SIG-M5 (cell line): ENCODE measurements around the gene NDC80.
A peak's percentile ranks its signal among the peaks of the same experiment; 100 is the strongest.
"Not testable (repeated sequence)": the region's sequence is repeated elsewhere in the genome, so short reads cannot be mapped to it uniquely, and the experiment has no call there.

ENCODE experiments used
- DNase-seq: peaks from one replicate; lab custom pipeline; 2025; lab: John Stamatoyannopoulos, UW

NDC80 gene

DNA sequence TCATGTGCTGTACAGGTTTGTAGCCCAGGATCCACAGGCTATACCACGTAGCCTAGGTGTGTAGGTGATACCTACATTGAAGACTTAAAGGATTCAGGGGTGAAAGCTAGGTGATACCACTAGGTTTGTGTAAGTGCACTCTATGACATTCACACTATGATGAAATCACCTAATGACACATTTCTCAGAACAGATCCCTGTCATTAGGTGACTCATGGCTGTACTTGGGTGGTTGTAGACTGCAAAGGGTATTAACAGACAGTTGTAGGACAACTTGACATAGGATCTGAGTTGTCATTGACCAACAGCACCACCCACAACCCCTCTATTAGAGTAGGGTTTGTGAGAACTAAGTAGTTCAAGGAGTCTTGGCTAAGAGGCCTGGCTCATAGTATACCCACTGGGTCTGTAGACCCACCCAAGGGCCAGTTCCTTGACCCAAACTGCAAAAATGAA lies 56.5 kb downstream of the NDC80 start:
- DNase-seq = peak; percentile 15

DNA sequence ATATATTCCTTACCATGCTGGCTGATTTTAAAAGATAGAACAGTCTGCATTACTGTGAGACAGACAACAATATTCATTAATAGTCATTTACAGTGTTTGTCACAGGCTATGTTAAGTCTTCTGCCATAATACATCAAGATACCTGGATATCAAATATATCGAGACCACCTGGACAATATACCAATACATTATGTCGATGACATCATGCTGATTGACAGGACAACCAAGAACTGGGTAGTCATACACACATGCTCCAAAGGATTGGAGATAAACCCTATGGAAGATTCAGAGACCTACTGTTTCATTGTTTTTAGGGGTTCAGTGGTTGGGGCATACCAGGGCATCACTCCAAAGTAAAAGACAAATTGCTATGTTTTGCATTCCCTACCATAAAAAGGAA lies 57.6 kb downstream of the NDC80 start:
- DNase-seq = no peak

DNA sequence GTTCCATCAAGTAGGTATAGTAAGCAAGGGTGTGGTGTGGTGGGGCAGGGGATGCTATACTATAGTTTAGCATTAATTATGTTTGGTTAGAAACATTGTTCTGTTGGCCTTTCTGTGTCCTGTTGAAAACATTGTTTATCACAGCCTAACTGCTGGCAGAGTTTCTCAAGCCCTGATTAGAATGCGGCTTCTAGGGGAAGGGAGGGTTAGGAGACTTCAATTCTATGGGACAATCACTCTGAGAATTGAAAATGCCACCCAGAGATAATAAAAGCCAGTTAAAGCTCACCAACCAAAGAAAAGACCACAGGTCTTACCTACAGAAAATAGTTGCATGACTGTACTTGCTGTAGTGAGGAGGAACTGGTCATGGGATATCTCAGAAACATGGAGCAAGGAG lies 64.2 kb downstream of the NDC80 start:
- DNase-seq = no peak

DNA sequence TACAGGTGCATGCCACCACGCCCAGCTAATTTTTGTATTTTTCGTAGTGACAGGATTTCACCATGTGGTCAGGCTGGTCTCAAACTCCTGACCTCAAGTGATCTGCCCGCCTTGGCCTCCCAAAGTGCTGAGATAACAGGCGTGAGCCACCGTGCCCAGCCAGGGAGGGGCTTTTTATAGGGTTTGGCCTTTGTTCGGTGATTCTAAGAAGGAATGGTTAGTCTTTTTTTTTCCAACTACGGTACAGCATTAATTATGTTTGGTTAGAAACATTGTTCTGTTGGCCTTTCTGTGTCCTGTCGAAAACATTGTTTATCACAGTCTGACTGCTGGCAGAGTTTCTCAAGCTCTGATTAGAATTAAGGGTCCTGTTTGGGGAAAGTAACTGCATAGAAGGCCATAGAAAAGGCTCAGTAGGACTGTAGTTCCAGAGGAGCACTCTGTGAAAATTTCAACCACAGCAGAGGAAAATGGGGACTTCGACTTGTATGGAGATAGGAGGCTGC lies 64.8 kb downstream of the NDC80 start:
- no peak for DNase-seq

DNA sequence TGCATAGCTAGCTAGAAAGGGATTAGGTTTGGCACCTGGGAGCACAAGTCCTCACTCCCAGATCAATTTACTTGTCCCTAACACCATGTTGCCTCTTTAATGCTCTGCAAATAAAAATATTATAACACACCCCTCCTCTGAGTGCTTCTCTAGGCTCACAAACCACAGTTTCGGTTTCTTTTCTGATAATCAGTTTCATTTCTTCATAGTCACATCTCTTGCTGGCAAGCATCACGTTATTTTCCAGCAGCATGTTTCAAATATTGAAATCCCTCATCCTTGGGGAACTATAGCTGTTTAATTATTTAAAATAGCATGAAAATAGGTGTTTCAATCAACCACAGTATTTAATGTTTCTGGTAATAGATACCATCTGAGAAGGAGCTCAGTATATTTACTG lies 70.3 kb downstream of the NDC80 start:
- DNase-seq = peak; percentile 8

DNA sequence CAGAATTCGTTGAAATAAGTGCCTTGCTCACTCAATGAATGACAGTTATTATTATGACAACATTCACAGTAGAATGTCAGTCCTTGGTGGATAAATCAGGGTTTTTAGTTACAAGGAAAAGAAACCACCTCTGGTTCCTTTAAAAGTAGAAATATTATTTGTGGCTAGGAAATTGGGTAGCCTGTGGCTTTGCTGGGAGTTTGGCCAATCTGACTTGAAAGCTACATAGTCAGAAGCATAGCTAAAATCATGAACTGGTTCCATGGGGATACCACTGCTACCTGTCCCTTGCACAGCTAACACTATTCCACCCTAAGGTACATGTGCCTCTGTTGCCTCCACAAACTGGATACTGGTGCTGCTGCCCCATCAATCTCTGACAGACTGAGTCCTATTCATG lies 71.4 kb downstream of the NDC80 start:
- no peak for DNase-seq

DNA sequence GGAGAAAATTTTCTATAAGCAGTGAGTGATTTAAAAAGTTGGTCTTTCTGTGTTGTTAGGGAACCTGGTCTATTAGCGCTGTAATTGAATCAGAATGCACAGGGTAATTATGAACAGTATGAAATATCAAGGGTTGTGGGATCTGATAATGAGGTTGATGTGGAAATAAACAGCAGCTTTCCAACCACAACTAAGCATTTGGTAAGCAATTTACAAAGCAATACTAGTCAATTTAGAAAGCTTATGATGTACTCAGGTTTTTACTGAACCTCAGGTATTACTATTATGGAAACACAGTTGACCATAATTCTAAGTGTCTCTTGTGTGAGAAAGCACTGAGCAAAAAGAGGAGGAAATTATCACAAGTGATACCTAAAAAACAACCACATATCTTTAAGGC lies 73.2 kb downstream of the NDC80 start:
- no peak for DNase-seq

DNA sequence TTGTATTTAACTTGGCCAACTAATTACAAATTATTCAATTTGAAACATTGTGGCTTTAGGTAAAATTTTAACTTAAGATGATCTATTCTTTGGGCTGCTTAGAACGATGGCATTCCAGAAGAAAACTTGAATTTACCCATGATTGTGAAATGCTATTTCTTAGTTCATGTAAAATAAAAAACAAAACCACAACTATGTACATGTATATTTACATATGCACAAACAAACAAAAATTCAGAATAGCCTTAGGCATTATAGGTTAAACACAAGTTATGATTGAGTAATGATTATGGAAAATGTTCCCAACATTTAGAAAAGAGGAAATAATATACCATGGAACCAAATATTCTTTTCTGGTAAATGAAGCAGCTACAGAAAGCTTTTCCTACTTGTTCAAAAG lies 80.6 kb downstream of the NDC80 start:
- DNase-seq = no peak

DNA sequence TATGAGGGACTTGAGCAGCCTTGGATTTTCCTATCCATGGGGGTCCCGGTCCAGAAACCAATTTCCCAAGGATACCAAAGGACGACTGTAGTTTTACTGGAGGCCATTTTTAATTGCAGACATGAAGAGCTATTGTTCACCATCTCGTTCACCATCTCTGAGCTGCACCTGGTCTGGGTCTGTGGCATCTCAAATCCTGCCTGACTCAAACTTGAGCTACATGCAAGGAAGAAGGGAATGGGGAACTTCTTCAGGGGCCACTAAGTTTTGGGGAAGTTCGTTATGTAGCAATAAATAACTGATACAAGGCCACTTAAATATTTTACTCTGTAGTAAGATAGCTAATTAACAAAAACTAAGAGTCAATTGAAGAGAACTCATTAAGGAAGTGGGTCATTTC lies 82.1 kb downstream of the NDC80 start:
- peak; percentile 14 for DNase-seq

DNA sequence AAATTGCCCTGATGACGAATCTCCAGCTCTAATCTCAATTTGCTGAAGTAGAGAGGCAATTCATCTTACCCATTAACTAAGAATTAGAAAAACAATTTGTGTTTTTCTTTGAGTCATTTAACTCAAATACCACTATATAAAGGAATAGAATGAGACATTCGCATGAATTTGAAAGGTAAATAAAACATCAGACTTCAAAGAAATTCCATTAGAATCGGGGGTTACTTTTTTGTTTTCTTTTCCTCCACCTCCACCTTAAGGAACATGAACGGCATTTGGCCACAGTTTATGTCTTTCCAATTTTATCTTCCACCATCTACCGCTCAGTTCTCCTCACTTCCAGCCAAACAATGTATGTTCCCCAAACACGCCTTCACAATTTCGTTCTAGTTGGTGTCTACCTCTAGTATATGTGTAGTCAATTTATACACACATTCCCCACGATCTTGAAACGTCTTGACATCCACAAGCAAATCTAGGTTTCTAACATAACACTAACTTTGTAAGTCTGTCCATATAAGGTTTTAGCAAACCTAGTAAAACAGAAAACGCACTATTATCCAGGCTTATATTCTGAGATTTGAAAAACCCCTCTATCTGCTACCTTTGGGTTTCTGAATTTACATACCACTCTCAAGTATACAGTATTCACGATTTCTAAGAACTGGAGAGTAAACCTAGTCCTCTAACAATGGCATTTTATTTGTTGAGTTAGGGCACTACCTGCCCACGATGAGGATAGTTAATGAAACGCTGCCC lies 83.0 kb downstream of the NDC80 start:
- DNase-seq = no peak

DNA sequence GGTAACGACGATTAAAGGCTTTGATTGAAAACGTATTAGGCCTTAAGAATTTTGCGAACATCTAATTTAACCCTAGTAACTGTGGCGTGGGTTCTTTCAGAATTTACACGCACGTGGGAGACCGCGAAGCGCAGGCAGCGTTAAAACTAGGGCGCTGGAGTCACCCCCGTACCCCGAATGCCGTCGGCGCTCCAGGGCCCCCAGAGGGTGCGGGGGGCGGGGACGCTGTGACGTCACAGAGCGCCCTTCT lies 83.5 kb downstream of the NDC80 start:
- DNase-seq = no peak

DNA sequence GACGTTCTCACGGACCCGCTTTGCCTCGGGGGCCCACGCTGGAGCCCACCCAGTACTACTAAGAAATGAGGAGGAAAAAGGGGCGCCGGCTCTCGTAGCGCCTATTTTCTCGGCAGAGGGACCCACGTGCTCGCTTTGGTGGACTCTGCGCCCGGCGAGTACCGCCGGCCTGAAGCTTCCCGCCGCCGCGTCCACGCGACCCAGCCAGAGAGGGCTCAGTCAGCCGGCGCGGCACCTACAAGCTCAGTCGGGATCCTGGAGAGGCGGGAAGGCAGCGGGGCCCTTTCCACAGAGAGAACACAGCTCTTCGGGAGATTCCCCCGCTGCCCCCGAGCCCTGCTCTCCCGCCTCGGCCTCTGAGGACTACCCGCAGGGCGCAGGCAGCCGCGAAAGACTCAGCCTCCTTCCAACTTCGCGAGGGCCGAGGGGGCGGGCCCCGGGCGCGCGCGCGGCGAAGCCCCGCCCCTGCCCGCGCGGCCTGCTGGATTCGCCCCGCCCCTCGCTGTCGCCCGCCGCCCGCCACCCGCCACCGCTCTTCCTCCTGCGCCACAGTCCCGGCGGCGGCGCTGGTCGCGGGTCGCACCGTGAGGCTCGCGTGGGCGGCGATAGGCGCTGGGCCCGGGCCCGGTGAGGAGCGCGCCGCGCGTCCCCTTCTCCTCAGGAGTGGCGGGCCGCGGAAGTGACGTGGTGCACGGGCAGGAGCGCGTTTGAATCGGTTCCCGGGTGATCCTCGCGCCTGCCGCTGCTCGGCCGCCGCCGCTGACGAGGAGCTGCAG lies 84.0 kb downstream of the NDC80 start, which contains the start of gene SMCHD1:
Gene SMCHD1 (plus strand): TSS at position 549 of the 776 bp plus-strand sequence. CDS start 350 bp downstream, outside the sequence.
- DNase-seq = peak; percentile 12

DNA sequence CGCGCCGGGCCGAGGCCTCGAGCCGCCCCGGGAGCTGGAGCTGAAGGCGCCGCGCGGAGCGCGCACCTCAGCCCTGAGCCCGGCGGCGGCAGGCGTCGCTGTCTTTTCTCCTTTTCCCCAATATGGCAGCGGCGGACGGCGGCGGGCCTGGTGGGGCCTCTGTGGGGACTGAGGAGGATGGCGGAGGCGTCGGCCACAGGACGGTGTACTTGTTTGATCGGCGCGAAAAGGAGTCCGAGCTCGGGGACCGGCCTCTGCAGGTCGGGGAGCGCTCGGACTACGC lies 84.5 kb downstream of the NDC80 start:
- no peak for DNase-seq

DNA sequence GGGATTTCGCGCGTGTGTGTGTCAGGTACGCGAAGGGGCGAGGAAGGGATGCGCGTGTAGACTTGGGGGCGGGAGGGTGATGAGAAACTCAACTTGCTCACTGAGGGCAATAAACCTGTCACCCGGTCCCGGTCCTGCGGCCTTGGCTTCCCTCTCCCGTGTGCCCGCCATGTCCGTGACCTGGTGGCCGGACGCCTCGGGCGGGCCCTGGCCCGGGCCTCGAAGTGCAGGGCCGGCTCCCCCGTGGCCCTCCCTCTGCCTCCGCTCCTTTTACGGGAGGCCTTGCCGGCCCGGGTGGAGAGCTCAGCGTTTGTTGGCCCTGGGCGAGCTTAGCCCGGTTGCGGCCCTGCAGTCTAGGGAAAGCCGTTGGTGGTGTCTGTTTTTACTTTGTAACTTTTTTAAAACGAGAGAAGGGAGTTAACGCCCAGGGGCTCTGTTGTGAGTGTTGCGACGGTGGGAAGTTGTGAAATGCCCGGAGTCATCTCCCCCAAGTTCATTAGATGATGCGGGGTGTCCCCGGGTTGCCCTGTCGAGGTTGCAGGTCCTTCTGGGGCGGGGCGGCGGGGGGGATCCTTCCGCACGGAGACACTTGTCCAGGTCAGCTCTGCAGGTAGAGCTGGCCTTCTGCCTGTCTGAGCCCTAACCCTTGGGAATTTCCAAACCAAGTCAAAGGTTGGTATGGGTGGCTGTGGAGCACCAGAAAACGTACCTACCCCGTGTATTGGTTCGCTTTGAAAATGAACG lies 85.1 kb downstream of the NDC80 start:
- DNase-seq = no peak

DNA sequence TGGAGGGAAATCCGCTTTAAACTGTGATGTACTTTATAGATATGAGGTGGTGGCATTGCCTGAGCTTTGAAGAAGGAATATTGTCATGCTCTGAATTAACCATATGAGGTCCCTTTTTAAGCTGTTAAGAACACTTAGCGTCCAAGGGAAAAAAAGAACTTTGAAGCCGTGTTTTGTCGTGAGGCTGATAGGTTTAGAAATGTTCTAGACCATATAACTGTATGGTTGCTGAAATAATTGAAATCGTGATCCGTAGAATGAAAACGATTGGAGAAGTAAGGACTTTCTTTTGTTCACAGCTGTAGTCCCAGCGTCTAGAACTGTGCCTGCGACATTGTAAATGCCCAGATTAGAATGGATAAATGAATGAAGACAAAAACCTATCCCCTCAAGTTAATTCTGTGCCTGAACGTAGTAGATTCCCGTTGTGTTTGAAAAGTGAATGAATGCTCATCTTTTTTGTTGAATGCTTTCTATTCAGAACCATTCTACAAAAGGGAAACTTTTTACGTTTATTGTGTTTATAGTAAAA lies 85.7 kb downstream of the NDC80 start:
- no peak for DNase-seq

DNA sequence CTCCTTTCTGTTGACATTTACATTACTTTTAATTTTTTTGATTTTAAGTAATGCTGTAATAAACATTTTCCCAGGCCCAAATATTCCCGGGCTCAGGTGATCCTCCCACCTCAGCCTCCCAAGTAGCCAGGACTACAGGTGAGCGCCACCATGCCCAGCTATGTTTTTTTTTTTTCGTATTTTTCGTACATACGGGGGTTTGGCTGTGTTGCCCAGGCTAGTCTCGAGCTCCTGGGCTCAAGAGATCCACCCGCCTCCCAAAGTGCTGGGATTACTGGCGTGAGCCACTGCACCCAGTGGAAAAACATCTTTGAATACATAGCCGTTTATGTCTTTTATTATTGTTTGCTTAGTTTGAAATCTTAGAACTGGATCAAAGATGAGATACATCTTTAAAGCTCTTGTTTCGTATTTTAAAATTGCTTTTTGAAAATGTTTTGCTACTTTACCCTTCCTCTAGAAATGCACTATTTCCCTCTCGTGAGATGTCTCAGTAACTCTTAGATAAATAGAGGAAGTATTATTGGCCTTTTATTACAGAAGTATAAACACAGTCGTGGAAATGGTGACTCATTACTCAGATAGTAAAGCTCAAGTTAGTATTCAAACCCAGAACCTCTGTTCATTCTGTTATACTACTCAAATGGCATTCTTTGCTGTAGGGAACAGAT lies 86.6 kb downstream of the NDC80 start:
- DNase-seq = peak; percentile 90

DNA sequence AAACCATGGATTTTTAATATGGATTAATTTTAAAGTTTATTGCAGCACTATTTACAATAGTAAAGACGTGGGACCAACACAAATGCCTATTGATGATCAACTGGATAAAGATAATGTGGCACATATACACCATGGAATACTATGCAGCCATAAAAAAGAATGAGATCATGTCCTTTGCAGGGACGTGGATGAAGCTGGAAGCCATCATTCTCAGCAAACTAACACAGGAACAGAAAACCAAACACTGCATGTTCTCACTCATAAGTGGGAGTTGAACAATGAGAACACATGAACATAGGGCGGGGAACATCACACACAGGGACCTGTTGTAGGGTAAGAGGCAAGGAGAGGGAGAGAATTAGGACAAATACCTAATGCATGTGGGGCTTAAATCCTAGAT lies 89.5 kb downstream of the NDC80 start:
- not testable (repeated sequence) for DNase-seq

DNA sequence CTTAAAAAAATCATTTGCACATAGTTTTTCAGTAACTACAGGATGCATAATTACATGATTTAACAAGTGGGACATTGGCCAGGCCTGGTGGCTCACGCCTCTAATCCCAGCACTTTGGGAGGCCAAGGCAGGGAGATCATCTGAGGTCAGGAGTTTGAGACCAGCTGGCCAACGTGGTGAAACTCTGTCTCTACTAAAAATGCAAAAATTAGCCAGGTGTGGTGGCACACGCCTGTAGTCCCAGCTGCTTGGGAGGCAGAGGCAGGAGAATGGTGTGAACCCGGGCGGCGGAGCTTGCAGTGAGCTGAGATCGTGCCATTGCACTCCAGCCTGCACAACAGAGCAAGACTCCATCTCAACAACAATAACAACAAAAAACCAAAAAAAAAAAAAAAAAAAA lies 90.9 kb downstream of the NDC80 start:
- DNase-seq = not testable (repeated sequence)

DNA sequence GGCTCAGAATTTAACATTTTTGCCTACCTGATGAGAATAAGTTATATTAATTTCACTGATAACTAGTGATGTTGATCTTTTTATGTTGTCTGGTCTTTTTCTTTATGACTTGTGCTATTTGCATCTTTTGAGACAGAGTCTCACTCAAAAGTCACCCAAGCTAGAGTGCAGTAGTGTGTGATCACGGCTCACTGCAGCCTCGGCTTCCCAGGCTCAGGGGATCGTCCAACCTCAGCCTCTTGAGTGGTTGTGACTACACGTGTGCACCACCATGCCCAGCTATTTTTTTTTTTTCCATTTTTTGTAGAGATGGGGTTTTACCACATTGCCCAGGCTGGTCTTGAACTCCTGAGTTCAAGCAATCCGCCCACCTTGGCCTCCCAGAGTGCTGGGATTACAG lies 91.6 kb downstream of the NDC80 start:
- DNase-seq = no peak
